Stimulated activated CD8-positive, alpha-beta memory T cell treated with anti-CD3 and anti-CD28 coated beads, Interleukin-4, amount 100 ng/mL, for 1 hour (primary cell): ENCODE measurements around the gene C3orf62.

ENCODE experiments used
- DNase-seq, 2 donors: peaks; one replicate each; pipeline ENCODE4 v3.0.0-alpha.2; 2020; ENCODE audit warnings: low read depth in 2 of 2, low spot score in 1 of 2

C3orf62 gene

GRCh38 chr3:49276475-49277382, at the start of gene C3orf62:
TSS of gene C3orf62 (minus strand) at chr3:49277232. CDS start at chr3:49276872, 360 bp downstream.
- DNase-seq = peak; percentile 41 to 55

DNA sequence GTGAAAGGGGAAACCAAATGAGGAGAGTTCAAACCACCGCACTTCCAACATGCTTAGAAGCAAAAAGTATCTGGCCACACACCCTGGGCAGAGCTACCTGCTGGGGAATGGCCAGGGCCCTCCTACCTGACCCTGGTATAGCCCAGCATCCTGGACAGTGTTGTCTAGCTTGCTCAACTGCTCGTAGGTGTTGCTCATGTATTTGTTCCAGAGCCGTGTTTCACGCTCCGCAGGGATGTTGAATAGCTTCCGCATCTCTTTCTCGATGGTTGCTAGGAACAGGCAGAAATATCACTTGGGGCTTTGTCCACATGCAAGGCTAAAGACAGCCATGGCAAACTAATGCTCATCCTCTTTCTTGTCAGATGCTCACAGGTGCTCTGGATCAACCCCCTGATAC, 47.7 kb upstream of the C3orf62 start:
- no peak for DNase-seq

DNA sequence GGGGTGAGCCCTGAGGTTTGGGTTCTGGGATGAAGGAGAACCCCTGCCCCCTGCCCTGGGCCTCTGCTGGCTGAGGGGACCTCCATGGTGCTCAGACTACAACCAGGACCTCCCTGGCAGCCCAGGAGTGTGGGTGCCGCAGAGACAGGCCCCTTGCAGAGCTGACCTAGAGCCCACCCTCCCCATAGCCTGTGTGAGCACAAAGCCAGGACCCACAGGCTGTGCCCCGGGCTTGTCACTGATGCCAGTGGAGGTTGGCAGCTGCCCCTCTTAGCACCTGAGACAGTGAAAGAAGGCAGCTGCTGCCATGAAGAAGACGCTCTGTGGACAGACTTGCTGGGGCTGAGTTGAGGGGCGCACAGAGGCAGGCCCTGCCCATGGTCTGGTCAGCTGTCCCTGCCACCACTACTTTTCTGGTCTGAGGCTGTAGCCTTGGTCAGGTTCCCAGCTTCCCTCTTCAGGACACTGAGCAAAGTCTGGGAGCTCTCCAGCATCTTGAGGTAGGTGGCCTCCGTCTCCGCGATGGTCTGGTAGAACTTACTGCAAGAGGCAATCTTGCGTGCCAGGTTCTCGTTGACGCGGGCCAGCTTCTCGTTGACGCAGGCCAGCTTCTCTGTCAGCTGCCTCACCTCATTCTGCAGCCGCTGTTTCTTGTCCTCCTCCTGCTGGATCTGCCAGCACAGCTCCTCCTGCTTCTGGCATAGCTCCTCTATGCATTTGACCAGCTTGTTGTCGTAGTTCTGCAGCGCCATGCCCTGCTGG, 39.8 kb upstream of the C3orf62 start:
- DNase-seq = no peak

DNA sequence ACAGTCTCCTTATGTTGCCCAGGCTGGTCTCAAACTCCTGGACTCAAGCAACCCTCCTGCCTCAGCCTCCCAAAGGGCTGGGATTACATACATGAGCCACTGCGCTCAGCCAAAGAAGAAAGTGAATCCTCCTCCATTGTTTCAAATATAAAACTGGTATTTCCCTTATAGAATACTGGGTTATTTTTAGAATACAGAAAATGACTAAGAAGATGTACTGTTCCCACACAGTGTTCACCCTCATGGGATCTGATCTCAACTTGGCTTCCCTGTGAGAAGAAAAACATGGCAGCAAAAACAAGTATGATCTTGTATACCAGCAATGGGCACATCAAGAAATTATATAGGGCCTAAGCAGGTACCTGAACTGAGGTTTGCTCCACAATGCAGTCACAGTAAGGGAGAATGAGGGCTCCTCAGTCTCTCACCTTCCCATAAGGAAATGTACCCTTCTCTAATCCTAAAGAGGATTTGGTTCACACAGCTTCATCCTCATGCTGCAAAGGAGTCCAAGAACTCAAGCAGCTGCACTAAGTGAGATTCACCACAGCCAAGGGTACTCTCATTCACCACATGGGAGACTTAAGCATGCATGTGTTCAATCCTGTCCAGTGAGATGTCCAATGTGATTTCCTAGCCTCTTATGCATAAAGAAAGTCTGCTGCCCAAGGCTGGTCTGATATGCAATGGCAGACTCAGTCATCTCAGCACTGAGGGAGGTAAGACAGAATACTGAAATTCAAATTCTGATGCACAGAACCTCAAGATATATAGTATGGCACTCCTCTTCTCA, 37.1 kb upstream of the C3orf62 start:
- no peak for DNase-seq

- DNase-seq = no peak
Observed at GRCh38 chr3:49311283-49311682, 34.3 kb upstream of the C3orf62 start.

GRCh38 chr3:49310677-49311076, 33.6 kb upstream of the C3orf62 start:
- DNase-seq = no peak

DNA sequence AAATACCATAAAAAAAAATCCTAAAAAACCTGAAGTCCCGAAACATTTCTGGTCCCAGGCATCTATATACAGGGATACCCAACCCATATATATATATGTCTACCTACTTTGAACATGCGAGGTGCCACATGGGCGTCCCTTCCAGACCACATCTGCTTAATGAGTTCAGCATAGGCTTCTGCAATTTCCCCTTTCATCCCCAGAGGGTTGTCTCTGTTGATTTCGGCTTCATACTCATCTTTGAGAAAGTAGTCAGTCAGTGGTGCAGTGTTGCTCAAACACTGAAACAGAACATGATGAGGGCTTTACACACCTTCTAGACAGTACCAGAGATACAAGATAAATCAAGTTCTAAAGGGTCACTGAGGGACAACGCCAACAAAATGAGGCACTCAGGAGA, 28.6 kb upstream of the C3orf62 start:
- no peak for DNase-seq

GRCh38 chr3:49302613-49303012, 25.6 kb upstream of the C3orf62 start:
- DNase-seq = no peak

DNA sequence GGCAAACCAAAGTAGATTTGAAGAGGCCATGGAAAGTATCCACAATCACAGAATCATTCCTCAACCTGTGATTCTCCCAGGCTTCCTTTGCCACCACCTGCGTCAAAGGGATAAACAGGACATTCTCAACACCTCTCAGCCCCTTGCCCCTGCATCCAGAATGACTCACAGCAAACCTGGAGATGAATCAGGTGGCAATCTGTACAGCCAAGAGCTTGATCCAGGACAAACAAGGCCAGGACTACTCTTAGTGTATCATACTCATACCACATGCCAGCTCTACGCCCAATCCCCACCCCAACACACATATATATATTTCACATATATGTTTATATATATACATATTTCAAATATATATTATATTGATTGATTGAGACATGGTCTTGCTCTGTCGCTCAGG, 23.6 kb upstream of the C3orf62 start:
- DNase-seq = no peak

- no peak for DNase-seq
Observed at GRCh38 chr3:49298511-49298910, 21.5 kb upstream of the C3orf62 start.

DNA sequence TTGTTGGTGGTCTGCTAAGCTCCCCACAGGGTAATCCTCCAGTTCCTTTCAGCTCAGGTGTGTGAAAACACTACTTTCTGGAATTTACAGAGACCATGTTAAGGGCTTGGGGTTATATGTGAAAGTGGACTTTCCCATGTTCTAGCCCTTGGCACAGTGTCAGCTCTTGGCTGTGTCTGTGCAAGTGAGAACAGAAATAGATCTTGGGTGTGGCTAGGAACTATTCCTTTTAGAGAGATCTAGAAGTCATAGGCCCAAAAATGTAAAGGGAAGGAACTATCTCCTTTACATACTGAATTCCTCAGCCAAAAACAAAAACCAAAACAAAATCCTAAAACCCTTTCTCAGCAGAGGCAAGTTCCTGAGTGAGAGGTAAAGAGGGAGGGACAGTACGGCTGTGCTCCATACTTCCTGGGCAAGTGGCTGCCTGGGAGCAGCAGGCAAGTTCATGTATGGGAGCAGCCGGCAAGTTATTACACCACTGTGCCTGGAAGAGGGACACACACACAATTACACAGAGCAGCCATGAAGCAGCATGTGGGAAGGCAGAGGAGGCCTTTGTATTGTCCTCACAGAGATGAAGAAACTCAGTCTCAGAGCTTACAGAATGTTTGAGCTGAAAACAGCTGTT, 19.9 kb upstream of the C3orf62 start:
- DNase-seq = no peak

GRCh38 chr3:49295489-49296058, 18.5 kb upstream of the C3orf62 start:
- no peak for DNase-seq

- DNase-seq = no peak
Observed at GRCh38 chr3:49294343-49294742, 17.3 kb upstream of the C3orf62 start.

DNA sequence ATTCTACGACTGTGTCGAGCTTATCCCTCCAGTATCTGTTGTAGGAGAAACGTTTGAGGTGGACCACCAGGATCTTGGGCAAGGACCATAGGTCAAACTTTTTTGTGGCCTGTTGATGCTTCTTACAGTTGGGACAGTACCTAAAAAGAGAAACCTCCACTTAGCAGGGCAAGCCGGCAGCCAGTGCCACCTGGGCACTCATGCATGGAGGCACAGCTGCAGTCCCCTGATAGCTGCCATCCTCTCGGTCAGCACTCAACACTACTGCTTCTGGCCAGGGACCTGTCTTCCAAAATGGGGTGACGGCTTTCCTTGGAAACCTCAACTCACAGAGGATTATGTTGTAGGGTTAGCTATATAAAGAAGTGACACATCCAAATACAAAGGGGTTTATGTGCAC, 7.0 kb upstream of the C3orf62 start:
- DNase-seq = no peak

- DNase-seq = no peak
Observed at GRCh38 chr3:49279376-49279775, 2.3 kb upstream of the C3orf62 start.

- DNase-seq = no peak
Observed at GRCh38 chr3:49278548-49278947, 1.5 kb upstream of the C3orf62 start.

- no peak for DNase-seq
Observed at GRCh38 chr3:49277383-49277775, 347 bp upstream of the C3orf62 start.

GRCh38 chr3:49273825-49274532, 3.1 kb downstream of the C3orf62 start:
- no peak for DNase-seq

- no peak for DNase-seq
Observed at GRCh38 chr3:49271047-49271446, 6.0 kb downstream of the C3orf62 start.

DNA sequence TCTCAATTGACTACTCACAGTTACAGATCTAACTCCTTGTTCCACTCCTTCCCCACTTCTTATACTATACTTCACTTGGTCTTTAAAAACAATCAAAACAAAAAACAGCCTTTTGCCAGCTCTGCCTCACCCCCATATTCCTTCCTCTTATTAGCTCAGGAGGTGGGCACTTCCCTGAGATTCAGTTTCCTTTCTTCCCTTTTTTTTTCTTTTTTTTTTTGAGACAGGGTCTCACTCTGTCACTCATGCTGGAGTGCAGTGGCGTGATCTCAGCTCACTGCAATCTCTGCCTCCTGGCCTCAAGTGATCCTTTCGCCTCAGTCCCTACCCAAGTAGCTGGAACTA, 6.9 kb downstream of the C3orf62 start:
- no peak for DNase-seq
